ENCODE results near the gene TP53INP2.

The TP53INP2 gene

GRCh38 chr20:34691838-34692237 lies 12.3 kb upstream of the TP53INP2 start:
- no peak for TF ChIP-seq CTCF (conservative IDR thresholded peaks at IDR 0.05; ENCODE audit: low read depth)
- DNase-seq (ENCODE audit: low spot score): peak; percentile 58
- POLR2A ChIA-PET (ENCODE audit: low non-redundant PET): no interaction called here
- H3K27ac ChIP-seq: no peak overlapping the region
- CTCF ChIA-PET: interaction anchor here (1.0 kb wide), 1 partner anchor 19 kb away, joined by 3 read pairs; no protein-coding TSS in a partner anchor

- POLR2A ChIA-PET (ENCODE audit: low non-redundant PET): no interaction called here
- CTCF ChIA-PET: interaction anchor here (0.6 to 0.7 kb wide), 2 partner anchors 155 to 434 kb away, joined by 3 read pairs; no protein-coding TSS in a partner anchor
- no peak for TF ChIP-seq CTCF (conservative IDR thresholded peaks at IDR 0.05; ENCODE audit: low read depth)
- no peak overlapping the region for H3K27ac ChIP-seq
- DNase-seq (ENCODE audit: low spot score): no peak
Observed at GRCh38 chr20:34693414-34693813, 10.7 kb upstream of the TP53INP2 start.

- H3K27ac ChIP-seq: no peak overlapping the region
- CTCF ChIA-PET: interaction anchor here (0.6 to 2.2 kb wide), 2 partner anchors 389 to 561 kb away, joined by 3 to 8 read pairs; no protein-coding TSS in a partner anchor
- no peak for TF ChIP-seq CTCF (conservative IDR thresholded peaks at IDR 0.05; ENCODE audit: low read depth)
- no peak for DNase-seq (ENCODE audit: low spot score)
- POLR2A ChIA-PET (ENCODE audit: low non-redundant PET): no interaction called here
Observed at GRCh38 chr20:34701405-34702085, 2.6 kb upstream of the TP53INP2 start.

- no peak for DNase-seq (ENCODE audit: low spot score)
- no peak for TF ChIP-seq CTCF (conservative IDR thresholded peaks at IDR 0.05; ENCODE audit: low read depth)
- no peak overlapping the region for H3K27ac ChIP-seq
- POLR2A ChIA-PET (ENCODE audit: low non-redundant PET): no interaction called here
- CTCF ChIA-PET: interaction anchor here (0.6 to 2.2 kb wide), 3 partner anchors 143 to 586 kb away, joined by 3 to 8 read pairs (median 5); no protein-coding TSS in a partner anchor
Observed at GRCh38 chr20:34703061-34703423, 1.1 kb upstream of the TP53INP2 start.

GRCh38 chr20:34703424-34704176 lies 544 bp upstream of the TP53INP2 start:
- POLR2A ChIA-PET (ENCODE audit: low non-redundant PET): no interaction called here
- H3K27ac ChIP-seq: peak overlapping the region; percentile 89
- no peak for TF ChIP-seq CTCF (conservative IDR thresholded peaks at IDR 0.05; ENCODE audit: low read depth)
- CTCF ChIA-PET: interaction anchor here (0.6 to 2.2 kb wide), 5 partner anchors 23 to 586 kb away, joined by 3 to 8 read pairs (median 3); no protein-coding TSS in a partner anchor
- DNase-seq (ENCODE audit: low spot score): no peak

- TF ChIP-seq CTCF (conservative IDR thresholded peaks at IDR 0.05; ENCODE audit: low read depth): no peak
- DNase-seq (ENCODE audit: low spot score): no peak
- H3K27ac ChIP-seq: peak overlapping the region; percentile 89
- CTCF ChIA-PET: interaction anchor here (0.6 to 2.1 kb wide), 7 partner anchors 65 to 393 kb away, joined by 3 to 24 read pairs (median 11); no protein-coding TSS in a partner anchor
- POLR2A ChIA-PET (ENCODE audit: low non-redundant PET): interaction anchor here (0.5 kb wide), 1 partner anchor 767 kb away, joined by 7 read pairs; no protein-coding TSS in a partner anchor
Observed at GRCh38 chr20:34705008-34705396, 858 bp downstream of the TP53INP2 start.
